Daoy (cell line): Measurements from ENCODE around the gene NTRK3. TPM values are rescaled to one million over a fixed set of nuclear protein-coding genes. Genes with fewer than 3 reads are reported as not detected.

Source experiments
- DNase-seq: peaks from one replicate; pipeline ENCODE4 v3.0.0-alpha.2; 2015; ENCODE audit warnings: low read depth
- total RNA-seq: library from RNA; depleted of rRNA; stranded (reverse); fragments of >200 nt; shearing (Covaris generic); gene quantifications from 2 replicates; pipeline ENCODE4 v1.2.3, GENCODE V29; 2014

The NTRK3 gene
- total RNA-seq, 1 experiment from 2014 or later = 0.80 TPM

GRCh38 chr15:87941606-87942005 lies 314.9 kb downstream of the NTRK3 start:
- no peak for DNase-seq

- DNase-seq = no peak
Measured at GRCh38 chr15:87940768-87941167, 315.8 kb downstream of the NTRK3 start.

DNA sequence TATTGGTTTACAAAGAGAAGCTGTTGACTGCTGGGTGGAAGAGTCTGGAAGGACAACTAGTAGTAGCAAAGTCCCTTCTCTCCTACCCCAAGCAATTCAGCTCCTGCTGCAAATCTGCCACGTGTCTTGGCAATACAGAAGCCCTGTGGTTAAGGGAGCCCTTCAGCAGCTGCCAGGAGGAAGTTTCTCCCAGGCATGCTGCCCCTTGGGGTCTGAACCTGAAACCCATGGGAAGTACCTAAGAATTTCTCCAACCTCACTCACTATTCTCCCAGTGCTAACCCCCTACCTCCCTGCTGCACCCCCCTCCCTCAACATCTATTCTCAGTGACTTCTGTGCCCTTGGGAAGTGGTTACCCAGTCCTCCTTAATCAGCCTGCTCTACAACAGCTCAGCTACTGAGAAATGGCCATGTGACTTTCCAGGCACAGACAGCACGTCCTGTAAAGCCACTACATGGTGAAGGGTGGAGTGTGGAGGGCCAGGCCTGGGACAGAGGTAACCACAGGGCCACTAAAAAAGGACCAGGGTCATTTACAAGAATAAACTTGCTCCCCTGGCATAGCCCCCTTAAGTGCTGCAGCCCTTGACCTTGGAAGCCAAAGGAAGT lies 316.6 kb downstream of the NTRK3 start:
- DNase-seq = no peak

GRCh38 chr15:87938031-87938430 lies 318.5 kb downstream of the NTRK3 start:
- no peak for DNase-seq

- no peak for DNase-seq
Measured at GRCh38 chr15:87935583-87935982, 321.0 kb downstream of the NTRK3 start.

DNA sequence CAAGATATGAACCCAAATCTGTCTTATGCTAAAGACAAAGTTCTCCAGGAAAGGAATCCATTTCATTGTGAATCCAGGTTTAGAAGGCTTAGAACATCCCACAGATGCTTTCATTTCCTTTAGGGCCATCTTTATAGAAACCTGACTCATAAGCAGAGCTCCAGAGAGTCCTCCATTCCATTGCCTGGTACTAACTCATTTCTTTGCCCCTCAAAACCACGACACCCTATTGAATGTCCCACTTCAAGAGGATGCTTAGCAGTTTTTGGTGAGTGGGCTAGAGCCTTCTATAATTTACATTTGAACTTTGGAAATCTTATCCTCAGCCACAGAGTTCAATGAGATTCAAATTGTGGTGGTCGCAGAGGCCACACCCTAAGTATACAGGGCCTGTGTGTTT lies 325.0 kb downstream of the NTRK3 start:
- no peak for DNase-seq

DNA sequence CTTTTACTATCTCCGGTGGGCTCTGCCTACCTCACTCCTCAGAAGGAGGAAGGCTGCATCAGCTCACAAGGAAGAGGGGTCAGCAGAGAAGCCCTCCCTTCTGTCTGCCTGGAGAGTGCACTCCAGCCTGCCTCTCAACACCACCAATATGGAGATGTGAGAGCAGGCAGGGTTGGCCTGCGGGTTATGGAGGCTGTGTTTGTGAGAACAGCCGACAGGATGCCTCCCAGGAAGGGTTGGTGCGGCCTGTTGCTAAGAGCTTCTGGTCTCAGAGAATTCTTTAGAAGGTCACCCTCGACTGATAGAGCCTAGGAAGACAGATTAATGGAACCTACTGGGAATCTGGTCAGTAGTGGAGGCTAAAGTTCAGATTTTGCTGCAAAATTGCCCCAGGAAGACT lies 326.1 kb downstream of the NTRK3 start:
- DNase-seq = no peak

DNA sequence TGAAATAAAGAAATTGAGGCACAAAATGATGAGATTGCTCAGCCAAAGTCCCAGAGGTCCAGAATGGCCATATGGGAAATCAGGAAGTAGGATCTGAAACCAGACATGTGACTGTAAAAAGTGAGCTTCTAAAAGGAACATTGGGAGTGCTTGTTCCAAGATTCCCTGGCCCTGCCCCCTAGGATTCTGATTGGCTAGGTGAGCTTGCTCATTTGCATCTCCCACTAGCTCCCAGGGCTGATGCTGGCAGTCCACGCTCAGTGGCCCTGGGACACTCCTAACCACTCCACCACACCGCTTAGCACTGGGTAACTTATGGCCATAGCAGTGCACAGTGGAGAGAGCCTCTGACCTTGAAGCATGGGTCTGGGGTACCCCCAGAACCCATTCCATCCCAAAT lies 326.7 kb downstream of the NTRK3 start:
- no peak for DNase-seq

DNA sequence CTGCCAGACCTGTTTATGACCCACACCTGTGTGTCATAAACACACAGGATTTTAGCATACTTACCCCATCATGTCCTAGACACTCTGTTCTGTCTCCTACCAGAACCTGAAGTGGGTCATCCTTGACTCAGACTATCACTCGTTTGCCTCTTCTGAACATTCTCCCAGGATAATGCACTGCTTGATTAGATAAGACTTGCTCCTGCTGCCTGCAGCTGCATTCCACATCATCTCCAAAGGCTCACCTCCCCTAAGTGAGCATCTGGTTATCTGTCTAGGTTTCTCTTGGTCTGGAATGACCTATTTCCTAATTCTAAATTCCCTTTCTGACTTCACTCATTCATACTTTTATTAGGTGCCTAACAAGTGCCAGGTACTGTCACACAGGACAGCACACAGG lies 332.1 kb downstream of the NTRK3 start:
- DNase-seq = no peak

GRCh38 chr15:87919064-87919463 lies 337.5 kb downstream of the NTRK3 start:
- DNase-seq = no peak

DNA sequence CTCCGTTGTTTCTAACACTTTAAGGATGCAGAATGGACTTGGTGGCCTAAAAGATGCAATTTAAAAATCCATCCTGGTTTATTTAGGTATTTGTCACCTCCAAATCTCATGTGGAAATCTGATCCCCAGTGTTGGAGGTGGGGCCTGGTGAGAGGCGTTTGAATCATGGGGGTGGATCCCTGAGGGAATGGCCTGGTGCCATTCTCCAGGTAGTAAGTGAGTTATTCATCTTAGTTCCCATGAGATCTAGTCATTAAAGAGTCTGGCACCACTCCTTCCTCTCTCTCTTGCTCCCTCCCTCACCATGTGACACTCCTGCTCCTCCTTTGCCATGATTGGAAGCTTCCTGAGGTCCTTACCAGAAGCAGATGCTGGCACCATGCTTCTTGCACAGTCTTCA lies 339.1 kb downstream of the NTRK3 start:
- no peak for DNase-seq

DNA sequence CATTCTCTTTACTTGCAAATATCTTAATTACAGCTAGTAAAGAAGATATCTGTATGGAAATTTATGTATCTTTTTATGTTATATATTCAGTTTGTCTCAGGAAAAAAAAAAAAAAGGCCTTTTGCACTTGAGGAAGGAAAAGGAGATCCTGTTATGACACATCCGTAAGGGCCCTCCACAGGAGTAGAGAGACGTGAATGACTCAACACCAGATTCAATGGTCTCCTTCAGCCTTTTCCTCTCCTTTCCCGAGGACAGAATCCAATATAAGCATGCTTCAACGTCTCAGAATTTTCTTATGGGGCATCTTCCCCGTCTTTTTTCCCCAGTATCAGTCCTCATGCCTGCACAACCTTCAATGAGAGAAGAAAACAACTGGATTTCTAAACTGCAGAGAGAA lies 340.3 kb downstream of the NTRK3 start:
- peak; percentile 10 for DNase-seq

DNA sequence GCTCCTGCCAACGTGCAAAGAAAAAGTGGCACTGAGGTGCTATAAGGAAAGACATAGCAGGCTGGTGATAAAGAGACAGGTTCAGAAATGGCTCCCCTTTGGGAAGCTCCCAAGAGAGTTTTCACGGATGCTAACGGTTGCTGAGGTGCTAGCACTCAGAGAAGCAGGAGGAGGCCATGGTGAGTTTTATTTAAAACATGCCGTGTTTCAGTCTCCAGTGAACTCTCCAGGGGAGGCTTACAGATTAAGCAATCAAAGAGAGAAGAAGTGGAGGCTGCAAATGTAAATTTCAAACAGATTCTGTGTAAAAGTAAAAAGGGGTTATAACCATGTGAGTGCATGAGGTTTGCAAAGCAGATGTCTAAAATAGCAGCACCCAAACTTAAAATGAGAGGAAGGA lies 346.2 kb downstream of the NTRK3 start:
- DNase-seq = no peak

DNA sequence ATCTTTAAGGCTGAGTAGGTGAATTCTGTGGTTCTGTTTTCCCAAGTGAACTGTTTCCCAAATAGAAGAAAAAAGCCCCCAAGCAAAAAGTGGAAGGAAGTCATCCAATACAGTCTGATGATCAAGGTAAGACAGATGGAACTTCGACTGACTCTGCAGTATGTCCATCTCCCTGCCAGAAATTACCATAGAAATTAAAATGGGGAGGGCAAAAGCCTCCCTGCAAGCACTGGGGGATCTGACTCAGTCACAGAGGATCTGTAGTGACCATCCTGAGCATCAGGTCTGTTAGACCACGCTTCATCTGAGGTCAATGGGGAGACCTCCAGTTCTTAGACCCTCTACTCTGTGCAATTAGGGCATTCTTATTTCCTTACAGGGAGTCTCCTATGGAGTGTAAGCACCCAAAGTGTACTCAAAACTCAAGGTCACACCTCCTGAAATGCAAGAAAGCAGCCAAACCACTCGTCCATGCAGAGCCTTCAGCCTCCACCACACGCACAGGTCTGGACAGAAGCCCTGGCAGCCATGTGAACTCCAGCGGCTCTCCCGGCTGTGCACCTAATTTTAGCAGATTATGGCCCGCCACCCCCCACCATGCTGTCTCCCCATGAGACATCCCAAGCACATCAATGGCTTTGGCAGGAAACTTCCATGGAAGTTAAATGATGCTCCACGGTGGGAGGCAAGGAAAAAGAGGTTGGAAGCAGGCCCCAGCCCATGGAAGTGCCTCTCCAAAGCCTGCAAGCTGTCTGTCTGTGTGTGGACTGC lies 348.7 kb downstream of the NTRK3 start:
- no peak for DNase-seq

GRCh38 chr15:87906444-87906843 lies 350.1 kb downstream of the NTRK3 start:
- DNase-seq = no peak

- DNase-seq = no peak
Measured at GRCh38 chr15:87902772-87903426, 353.6 kb downstream of the NTRK3 start.

DNA sequence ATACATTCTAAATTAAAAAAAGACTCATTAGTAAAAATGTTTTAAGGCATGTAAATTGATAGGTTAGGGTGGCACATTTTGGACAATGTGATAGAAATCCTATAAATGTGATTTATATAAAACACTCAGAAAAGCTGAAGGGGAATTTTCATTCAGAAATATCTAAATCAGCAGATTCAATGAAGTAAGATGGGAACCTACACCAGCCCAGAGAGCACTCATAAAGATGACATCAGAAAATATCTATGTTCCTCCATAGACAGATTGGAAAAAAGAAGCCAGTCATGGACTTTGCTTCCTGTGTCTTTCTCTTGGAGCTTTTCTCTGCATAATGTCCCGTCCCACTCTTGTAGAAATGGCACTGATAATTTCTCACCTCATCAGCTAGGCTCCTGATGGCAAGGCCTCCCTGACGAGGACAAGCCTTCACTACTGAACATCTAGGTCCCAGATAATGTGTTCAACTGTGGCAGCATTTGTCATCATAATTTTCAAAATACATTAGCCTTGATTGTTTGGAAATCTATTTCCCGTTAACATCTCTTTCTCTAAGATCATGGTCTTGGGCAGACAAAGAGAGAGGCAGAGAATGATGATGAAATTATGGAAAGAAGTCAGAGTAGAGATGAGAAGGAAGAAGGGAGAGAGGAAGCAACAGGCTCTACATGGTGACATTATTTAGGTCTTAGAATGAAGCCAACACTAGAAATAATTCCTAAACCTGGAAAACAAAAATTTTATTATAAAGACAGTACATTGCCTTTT lies 354.4 kb downstream of the NTRK3 start:
- DNase-seq = no peak

GRCh38 chr15:87901008-87901407 lies 355.5 kb downstream of the NTRK3 start:
- DNase-seq = no peak

DNA sequence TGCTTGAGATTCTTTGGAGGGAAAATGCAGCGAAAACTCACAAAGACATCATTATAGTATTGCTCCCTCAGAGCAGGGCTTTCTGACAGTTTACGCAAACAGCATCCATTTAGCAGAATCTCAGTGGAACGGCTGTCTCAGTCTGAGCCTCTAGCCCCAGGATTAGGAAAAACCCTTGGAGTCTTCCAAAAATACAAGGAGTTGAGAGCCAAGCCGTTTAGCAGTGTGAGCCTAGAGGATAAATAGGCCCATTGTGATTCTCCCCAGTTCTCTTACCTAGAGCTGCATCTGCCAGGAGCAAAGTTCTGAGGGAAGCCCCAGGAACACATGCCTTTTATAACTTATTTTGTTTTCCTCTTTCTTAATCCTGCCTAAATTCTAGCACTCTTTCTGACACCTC lies 359.6 kb downstream of the NTRK3 start:
- DNase-seq = no peak

DNA sequence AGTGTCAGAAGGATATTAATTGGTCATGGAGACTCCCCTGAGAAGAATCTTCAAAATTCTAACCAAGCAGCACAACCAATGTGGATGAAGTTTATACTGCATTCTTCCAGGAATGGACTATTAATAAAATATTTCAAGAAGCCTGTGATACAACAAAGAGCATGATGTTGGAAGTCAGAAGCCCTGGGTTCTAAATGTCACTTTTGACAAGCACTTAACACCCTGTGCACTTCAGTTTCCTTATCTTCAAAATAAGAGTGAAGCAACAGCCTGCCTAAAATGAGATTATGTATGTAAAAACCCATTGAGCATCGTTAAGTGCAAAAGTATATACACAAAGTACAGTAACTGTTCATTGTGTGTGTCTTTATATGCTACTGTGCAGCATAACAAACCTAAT lies 369.4 kb downstream of the NTRK3 start:
- no peak for DNase-seq

DNA sequence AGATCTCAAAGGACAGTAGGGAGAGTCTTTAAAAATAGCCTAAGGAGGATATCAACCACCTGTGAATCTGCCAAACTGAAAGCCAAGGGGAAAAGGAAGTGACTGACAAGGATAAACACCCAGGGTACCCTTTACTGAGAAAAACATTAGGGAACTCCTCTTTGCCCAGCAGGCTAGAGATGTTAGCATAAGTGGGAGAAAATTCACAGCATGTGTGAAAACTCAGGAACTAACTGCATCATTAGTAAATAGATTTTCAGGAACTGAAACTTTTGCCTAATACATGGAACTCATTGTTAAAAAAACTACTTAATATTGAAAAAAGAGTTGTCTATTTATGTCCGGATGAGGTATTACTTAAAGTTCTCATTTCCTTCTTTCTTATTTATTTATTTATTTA lies 375.5 kb downstream of the NTRK3 start:
- DNase-seq = no peak

GRCh38 chr15:87877822-87878542 lies 378.6 kb downstream of the NTRK3 start:
- DNase-seq = no peak
